Lung (tissue), 12 donors: Measurements from ENCODE around the gene RPL10A. TPM values are rescaled to one million over a fixed set of nuclear protein-coding genes. Genes with fewer than 3 reads are reported as not detected.
"Not testable (repeated sequence)": the region's sequence is repeated elsewhere in the genome, so short reads cannot be mapped to it uniquely, and the experiment has no call there.

Source experiments
- ATAC-seq: fragments of 200-7000 bp; cut with Tn5 transposase; one replicate; pipeline ENCODE4 v1.9.1; 2020; ENCODE audit warnings: moderate number of reproducible peaks; ENCODE audit not compliant: insufficient read depth, low FRiP score
- DNase-seq, 3 donors: peaks; one replicate each; pipeline ENCODE4 v3.0.0-alpha.2; 2013 to 2017
- H3K27ac ChIP-seq, 2 donors: one replicate each; pipeline ENCODE4 v1.5.1; 2013; ENCODE audit warnings: mild to moderate bottlenecking in 2 of 2, moderate library complexity in 2 of 2, control low read depth in 1 of 2, inconsistent platforms in 1 of 2, low read depth in 1 of 2, low read length in 1 of 2
- H3K27me3 ChIP-seq, 3 donors: one replicate each; pipeline ENCODE4 v1.5.1; 2013; ENCODE audit warnings: low read length in 2 of 3; ENCODE audit not compliant: control insufficient read depth in 3 of 3, insufficient read depth in 3 of 3
- H3K36me3 ChIP-seq, 4 donors: one replicate each; pipeline ENCODE4 v1.5.1; 2013; ENCODE audit warnings: low read length in 4 of 4, mild to moderate bottlenecking in 1 of 4, moderate library complexity in 1 of 4; ENCODE audit not compliant: control insufficient read depth in 4 of 4, insufficient read depth in 4 of 4
- H3K4me1 ChIP-seq, 5 donors: one replicate each; pipeline ENCODE4 v1.5.1; 2013; ENCODE audit warnings: low read length in 5 of 5, mild to moderate bottlenecking in 2 of 5, moderate library complexity in 1 of 5; ENCODE audit not compliant: control insufficient read depth in 5 of 5, insufficient read depth in 5 of 5
- H3K4me3 ChIP-seq: one replicate; pipeline ENCODE4 v1.5.1; 2013; ENCODE audit warnings: mild to moderate bottlenecking, control low read depth, moderate library complexity
- H3K9ac ChIP-seq, 2 donors: one replicate each; pipeline ENCODE4 v1.5.1; 2013; ENCODE audit warnings: low read length in 2 of 2, control low read depth in 1 of 2; ENCODE audit not compliant: insufficient read depth in 1 of 2
- H3K9me3 ChIP-seq, 4 donors: one replicate each; pipeline ENCODE4 v1.5.1; 2013; ENCODE audit warnings: low read length in 3 of 4, mild to moderate bottlenecking in 1 of 4, moderate library complexity in 1 of 4; ENCODE audit not compliant: control insufficient read depth in 4 of 4, insufficient read depth in 3 of 4
- WGBS, 2 donors: extraction: QIAGEN DNeasy Blood & Tissue Kit; methylation state at CpG; one replicate each; pipeline ENCODE4 v1.1.7; 2013; 5-methylcytosine and 5-hydroxymethylcytosine counted together
- polyA plus RNA-seq, 2 donors: library from polyadenylated mRNA; stranded (reverse); fragments of 200-250 nt; gene quantifications; one replicate each; pipeline ENCODE4 v1.2.1, GENCODE V29; 2013
- total RNA-seq, 2 donors: library from RNA; depleted of rRNA in 1 of 2; stranded (reverse); fragments of >200 nt in 1 of 2; gene quantifications; one replicate each; pipeline ENCODE4 v1.2.1, GENCODE V29; 2014 to 2021
- TF ChIP-seq, protein P1 (sequence below): IDR thresholded peaks from 2 replicates; pipeline ENCODE4 v1.5.1; 2012; ENCODE audit warnings: mild to moderate bottlenecking; ENCODE audit errors: control extremely low read depth, extremely low read depth
- donor health status: control.
- donor health status: control.
- donor health status: Bipolar disorder and iron deficiency.
- donor health status: healthy.
- donor health status: DM: yes; HTN: yes; CAD: no.

RPL10A gene
- total and polyA plus RNA-seq, 4 donors, result 986 to 1,885 (median 1,426) TPM

DNA sequence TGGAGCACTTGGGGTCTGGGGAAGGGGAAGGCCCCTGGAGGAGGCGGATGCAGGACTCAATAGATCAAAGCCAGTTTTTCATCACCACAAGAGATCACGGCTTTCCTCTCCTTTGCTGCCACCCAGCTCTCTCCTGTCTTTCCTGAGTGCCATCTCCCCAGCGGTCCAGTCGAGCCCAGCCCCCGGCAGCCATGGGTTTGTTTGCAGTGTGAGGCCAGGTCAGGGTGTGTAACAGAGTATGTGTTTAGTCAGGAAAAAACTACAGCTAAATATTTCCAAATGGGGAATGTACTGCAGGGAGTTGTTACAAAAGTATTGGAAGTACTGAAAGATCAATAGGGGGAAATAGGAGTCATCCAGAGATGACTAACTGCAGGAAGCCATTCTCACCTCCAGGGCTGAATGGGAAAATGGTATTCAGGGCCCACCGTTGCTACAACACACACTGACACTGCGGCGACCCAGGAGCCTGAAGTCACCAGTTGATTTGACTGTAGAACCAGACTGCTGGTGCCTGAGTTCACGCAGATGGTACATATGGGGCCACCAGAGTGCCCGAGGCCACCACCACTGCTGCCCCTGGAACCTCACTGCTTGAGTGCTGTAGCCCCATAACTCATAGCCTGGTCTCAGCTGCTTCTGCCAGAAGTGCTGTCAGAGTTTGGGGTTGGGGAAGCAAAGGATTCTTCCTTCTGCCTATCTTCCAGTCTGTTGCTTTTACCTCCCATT, 39.6 kb upstream of the RPL10A start:
- no peaks in the 10 kb centered on the region for H3K27me3 ChIP-seq
- peaks cover 0 to 13% (median 5%) of the 10 kb centered on the region in 4 donors for H3K9me3 ChIP-seq
- H3K4me3 ChIP-seq, result no peak overlapping the region
- H3K4me1 ChIP-seq, result peaks cover 0 to 8% (median 0%) of the 10 kb centered on the region in 5 donors
- TF ChIP-seq, protein P1, sequence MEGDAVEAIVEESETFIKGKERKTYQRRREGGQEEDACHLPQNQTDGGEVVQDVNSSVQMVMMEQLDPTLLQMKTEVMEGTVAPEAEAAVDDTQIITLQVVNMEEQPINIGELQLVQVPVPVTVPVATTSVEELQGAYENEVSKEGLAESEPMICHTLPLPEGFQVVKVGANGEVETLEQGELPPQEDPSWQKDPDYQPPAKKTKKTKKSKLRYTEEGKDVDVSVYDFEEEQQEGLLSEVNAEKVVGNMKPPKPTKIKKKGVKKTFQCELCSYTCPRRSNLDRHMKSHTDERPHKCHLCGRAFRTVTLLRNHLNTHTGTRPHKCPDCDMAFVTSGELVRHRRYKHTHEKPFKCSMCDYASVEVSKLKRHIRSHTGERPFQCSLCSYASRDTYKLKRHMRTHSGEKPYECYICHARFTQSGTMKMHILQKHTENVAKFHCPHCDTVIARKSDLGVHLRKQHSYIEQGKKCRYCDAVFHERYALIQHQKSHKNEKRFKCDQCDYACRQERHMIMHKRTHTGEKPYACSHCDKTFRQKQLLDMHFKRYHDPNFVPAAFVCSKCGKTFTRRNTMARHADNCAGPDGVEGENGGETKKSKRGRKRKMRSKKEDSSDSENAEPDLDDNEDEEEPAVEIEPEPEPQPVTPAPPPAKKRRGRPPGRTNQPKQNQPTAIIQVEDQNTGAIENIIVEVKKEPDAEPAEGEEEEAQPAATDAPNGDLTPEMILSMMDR, result no peak
- no peak overlapping the region for H3K27ac ChIP-seq
- ATAC-seq (no peak), DNase-seq (no peak)
- no peak overlapping the region for H3K9ac ChIP-seq
- H3K36me3 ChIP-seq, result peaks cover 6 to 31% (median 12%) of the 10 kb centered on the region in 4 donors
- 87 to 92% methylated on average over 10 of the region's 10 CpGs for WGBS, 2 donors

DNA sequence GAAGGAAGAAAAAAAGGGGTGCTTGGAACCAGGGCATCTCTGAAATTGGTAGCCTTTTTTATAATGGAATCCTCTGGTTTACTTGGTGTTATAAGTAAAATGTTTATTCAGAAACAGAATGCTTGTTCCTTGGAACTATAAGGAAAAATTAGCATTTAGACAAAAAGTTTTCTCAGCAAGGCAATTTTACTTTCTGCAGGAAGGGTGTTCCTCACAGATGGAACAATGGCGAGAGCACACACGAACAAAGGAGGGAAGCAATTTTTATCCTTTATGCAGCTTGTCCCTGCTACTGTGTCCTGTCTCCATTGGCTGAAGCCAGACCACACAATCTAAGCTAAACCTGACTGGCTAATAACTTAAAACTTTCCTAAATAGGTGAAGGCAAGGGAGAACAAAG, 38.7 kb upstream of the RPL10A start:
- TF ChIP-seq, protein P1, result no peak
- Histone ChIP-seq H3K27me3 (no peaks in the 10 kb centered on the region), H3K4me1 (peaks cover 0 to 8% (median 0%) of the 10 kb centered on the region in 5 donors), H3K9ac (no peak overlapping the region), H3K9me3 (peaks cover 0 to 13% (median 5%) of the 10 kb centered on the region in 4 donors), H3K36me3 (peaks cover 4 to 22% (median 6%) of the 10 kb centered on the region in 4 donors), H3K27ac (no peak overlapping the region), H3K4me3 (no peak overlapping the region)
- ATAC-seq (no peak), DNase-seq (no peak)
- 83 to 95% methylated on average over 2 of the region's 2 CpGs for WGBS, 2 donors

DNA sequence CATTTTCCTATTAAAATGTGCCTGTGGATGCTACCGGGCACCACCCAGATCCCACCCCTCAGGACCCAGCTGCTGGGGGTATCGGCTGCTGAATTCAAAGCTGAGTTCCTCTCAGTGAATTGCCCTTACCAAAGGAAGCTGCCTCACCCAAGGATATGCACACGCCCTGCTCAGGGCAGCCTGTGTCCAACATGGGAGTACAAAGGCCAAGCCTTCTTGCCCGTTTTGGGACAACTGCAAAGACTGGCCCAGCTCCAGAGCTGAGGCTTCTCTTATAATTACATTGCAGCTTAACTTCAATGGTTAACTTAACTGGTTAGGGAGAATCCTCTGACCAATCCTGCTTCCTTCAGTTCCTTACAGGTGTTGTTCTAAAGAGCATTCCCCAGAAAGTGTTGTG, 35.9 kb upstream of the RPL10A start:
- TF ChIP-seq, protein P1, result no peak
- Histone ChIP-seq H3K9ac (no peak overlapping the region), H3K36me3 (peaks cover 0 to 7% (median 2%) of the 10 kb centered on the region in 4 donors), H3K4me1 (peaks cover 0 to 5% (median 2%) of the 10 kb centered on the region in 5 donors), H3K27me3 (no peaks in the 10 kb centered on the region), H3K4me3 (no peak overlapping the region), H3K27ac (no peak overlapping the region), H3K9me3 (peaks cover 0 to 10% (median 5%) of the 10 kb centered on the region in 4 donors)
- no peak for DNase-seq
- 65 to 80% methylated on average over 4 of the region's 4 CpGs for WGBS, 2 donors
- ATAC-seq, result no peak

DNA sequence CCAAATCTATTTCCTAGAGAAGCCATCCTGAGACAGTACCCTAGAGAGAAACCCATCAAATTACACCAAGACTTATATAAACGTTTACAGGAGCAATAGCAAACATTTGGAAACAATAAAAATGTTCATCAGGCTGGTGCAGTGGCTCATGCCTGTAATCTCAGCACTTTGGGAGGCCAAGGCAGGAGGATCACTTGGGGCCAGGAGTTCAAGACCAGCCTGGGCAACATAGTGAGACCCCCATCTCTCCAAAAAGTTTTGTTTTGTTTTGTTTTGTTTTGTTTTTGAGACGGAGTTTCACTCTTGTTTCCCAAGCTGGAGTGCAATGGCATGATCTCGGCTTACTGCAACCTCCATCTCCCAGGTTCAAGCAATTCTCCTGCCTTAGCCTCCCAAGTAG, 35.5 kb upstream of the RPL10A start:
- not testable (repeated sequence) for H3K4me3 ChIP-seq, H3K27ac ChIP-seq, DNase-seq, ATAC-seq, H3K9ac ChIP-seq, H3K27me3 ChIP-seq, H3K4me1 ChIP-seq, H3K36me3 ChIP-seq, H3K9me3 ChIP-seq
- 75 to 82% methylated on average over 3 of the region's 3 CpGs for WGBS, 2 donors
